Stimulated activated CD4-positive, alpha-beta T cell treated with anti-CD3 and anti-CD28 coated beads, Interleukin-2, amount 100 ng/mL, for 4 hours (primary cell): ENCODE data around the gene PET100.

Experiments
- DNase-seq: peaks from one replicate; pipeline ENCODE4 v3.0.0-alpha.2; 2020; ENCODE audit warnings: low read depth

Gene PET100

GRCh38 chr19:7629347-7630054, at the start of gene PET100, which contains the start of gene XAB2:
TSS of gene PET100 (plus strand) at chr19:7629793. CDS start at chr19:7629834, 41 bp downstream.
TSS of gene XAB2 (minus strand) at chr19:7629545. CDS start at chr19:7629527, 18 bp downstream.
- DNase-seq = peak; percentile 91

- DNase-seq = no peak
These were observed 47.1 kb upstream of the PET100 start for GRCh38 chr19:7582446-7582845.

DNA sequence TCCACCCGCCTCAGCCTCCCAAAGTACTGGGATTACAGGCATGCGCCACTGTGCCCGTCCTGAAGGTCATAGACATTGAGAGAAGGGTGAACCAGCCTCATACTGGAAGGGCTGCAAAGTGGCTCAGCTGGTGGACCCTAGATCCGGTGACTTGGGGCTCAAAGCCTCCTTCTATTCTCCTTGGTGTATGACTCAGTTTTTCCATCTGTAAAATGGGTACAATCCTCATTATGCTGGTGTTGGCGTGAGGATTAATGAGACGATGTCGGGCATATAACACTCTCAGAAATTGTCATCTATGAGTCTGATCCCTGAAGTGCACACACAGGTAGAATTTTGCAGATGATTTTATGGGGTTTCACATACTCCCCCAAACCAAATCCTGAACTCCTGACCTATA, 39.8 kb upstream of the PET100 start:
- DNase-seq = no peak

- DNase-seq = no peak
These were observed 39.3 kb upstream of the PET100 start for GRCh38 chr19:7590256-7590655.

DNA sequence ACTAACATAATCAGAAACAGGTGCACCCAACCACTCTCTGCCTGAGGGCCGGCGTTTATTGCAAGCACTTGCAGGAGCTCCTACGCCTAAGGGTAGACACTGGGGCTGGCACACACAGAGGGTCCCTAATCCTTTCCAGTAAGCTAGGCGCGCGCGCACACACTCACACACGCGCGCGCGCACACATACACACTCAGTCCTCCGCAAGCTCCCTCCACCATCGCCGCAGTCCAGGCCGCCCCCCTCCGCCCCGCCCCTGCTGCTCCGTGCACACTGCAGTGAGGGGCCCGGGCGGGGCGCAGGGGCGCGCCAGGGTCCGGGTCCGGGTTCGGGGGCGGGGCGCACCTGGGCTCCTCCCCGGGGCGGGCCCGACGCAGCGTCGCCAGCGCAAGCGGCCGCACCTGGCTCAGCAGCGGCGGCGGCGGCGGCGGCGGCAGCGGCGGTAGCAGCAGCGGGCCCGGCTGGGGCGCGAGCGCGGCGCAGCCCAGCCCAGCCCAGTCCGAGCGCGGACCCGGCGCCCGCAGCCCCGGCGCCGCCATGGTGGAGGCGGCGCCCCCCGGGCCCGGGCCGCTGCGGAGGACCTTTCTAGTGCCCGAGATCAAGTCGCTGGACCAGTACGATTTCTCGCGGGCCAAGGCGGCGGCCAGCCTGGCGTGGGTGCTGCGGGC, 34.0 kb upstream of the PET100 start, which contains the start of gene CAMSAP3:
Gene CAMSAP3 (plus strand): TSS at position 398 of the 668 bp plus-strand sequence. CDS start 140 bp downstream, at position 538.
- peak; percentile 6 for DNase-seq

GRCh38 chr19:7596211-7596937, 33.2 kb upstream of the PET100 start:
- no peak for DNase-seq

- DNase-seq = no peak
These were observed 31.9 kb upstream of the PET100 start for GRCh38 chr19:7597689-7598088.

- no peak for DNase-seq
These were observed 31.4 kb upstream of the PET100 start for GRCh38 chr19:7598180-7598579.

DNA sequence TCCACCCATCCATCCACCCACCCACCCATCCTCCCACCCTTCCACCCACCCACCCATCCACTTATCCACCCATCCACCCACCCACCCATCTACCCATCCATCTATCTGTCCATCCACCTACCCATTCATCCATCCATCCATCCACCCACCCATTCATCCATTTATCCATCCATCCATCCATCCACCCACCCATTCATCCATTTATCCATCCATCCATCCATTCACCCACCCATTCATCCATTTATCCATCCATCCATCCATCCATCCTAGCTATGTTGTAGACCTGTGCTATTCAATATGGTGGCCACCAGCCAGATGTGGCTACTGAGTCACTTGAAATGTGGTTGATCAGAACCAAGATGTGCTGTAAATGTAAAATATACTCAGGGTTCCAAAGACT, 28.9 kb upstream of the PET100 start:
- DNase-seq = no peak

- no peak for DNase-seq
These were observed 27.2 kb upstream of the PET100 start for GRCh38 chr19:7602240-7602934.

DNA sequence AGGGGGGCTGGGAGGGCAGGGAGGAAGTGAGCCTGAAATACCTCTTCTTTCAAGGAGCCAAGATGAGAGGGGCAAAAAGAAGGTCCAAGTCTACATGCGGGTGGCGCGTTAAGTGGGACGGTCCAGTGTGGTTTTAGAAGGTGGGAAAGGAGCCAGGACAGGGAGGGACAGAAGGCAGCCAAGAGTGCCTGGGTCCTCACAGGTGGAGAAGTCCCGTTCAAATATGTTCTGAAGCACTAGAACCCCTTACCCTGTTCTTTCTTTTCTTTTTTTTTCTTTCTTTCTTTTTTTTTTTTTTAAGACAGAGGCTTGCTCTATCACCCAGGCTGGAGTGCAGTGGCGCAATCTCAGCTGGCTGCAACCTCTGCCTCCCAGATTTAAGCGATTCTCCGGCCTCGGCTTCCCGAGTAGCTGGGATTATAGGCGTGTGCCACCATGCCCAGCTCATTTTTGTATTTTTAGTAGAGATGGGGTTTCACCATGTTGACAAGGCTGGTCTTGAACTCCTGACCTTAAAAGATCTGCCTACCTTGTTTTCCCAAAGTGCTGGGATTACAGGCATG, 26.6 kb upstream of the PET100 start:
- no peak for DNase-seq

GRCh38 chr19:7603919-7604318, 25.7 kb upstream of the PET100 start:
- DNase-seq = no peak

DNA sequence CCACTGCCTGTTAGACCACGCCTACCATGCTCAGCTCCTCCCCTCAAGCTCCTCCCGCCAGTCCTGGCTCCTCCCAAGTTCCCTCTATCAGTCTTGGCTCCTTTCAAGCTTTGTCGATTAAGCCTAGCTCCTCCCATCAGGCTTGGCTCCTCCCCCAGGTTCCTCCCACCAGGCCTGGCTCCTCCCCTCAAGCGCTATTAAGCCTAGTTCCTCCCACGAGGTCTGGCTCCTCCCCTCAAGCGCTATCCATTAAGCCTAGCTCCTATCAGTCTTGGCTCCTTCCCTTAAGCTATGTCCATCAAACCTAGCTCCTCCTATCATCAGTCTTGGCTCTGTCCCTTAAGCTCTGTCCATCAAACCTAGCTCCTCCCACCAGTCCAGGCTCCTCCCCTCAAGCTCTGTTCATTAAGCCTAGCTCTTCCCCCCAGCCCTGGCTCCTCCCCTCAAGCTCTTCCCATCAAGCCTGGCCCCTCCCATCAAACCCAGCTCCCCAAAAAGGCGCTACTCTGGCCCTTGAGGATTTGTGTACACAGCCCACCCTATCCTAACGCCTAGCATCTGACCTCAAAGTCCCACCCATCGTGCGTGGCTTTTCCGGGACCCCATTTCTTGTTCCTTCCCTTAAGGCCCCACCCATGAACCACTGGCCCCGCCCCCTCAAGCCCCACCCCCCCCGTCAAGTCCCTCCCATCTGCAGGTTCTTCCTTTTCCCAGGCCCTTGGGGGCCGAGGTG, 23.9 kb upstream of the PET100 start:
- DNase-seq = no peak

GRCh38 chr19:7606289-7606688, 23.3 kb upstream of the PET100 start:
- no peak for DNase-seq

DNA sequence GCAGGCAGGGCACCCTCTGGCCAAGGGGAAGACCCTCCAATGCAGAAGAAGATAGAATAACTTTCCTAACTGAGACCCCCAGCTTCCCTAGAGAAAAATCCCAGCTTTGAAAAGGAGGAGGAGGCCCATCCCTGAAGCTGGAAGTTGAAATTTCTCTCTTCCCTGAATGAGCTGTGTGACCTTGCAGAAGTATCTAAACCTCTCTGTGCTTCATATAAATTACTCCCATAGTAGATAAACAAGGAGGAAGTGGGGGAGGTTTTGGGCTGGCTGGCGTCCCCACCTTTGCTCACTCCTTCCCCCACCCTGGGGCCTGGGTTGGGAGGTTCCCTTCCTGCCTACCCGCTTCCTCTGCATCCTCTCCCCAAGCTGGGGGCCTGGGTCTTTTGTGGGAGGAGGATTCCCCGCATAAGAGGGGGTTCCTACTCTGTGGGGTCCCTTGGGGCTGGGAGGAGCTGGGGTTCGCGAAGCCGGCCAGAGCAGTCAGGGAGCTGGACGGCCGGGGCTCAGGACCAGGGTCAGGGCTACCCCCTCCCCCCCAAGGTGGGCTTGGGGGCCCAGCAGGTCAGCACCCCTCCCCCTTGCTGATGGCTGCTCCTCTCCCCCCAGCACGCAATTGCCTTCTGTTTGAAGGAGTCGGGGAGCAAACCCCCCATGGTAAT, 22.2 kb upstream of the PET100 start:
- DNase-seq = no peak

DNA sequence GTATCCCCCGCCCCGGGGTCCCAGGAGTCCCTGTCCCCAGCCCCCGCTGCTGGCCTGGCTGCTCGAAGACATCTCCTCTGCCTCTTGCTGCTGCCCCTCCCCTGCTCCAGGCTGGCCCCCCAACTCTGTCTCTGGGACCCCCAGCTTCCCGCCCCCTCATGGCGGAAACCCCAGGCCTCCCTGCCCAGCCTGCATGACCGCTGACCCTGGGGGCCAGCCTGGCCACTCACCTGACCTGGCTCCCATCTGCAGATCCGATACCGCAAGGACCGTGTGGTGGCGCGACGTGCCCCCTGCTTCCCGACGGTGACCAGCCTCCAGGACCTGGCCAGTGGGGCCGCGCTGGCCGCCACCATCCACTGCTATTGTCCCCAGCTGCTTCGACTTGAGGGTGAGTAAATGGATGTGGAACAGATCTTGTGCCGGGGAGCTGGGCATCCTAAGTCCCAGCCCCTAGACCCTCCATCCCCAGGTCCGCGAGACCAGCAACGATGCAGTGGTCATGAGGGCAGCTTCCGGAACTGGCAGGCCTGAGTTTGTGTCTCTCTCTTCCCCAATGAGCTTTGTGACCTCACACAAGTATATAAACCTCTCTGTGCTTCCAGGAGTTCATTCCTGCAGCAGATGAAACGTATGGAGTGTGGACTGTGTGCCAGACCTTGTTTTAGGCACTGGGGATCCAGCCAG, 21.6 kb upstream of the PET100 start:
- DNase-seq = no peak

DNA sequence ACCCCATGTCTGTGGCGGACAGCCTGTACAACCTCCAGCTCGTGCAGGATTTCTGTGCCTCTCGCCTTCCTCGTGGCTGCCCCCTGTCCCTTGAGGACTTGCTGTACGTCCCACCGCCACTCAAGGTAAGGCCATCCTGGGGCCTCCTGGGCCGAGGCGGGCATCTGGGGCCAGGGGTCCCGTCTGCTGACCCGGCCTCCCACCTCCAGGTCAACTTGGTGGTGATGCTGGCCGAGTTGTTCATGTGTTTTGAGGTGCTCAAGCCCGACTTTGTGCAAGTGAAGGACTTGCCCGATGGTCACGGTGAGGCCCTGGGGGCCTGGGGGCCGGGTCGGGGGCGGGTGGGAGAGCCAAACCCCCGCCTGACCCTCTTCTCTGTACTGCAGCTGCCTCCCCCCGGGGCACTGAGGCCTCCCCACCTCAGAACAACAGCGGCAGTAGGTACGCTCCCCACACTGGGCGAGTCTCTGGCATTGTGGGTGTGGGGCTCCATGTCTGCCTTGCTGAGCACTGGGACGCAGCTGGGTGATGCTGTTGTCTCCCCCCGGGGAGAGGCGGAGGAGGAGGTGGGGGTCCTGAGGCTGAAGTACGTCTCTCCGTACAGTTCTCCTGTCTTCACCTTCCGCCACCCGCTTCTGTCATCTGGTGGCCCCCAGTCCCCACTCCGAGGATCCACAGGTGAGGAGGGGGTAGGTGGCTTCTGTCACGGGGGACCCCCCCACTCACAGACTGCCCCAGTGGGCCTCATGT, 18.9 kb upstream of the PET100 start:
- no peak for DNase-seq

GRCh38 chr19:7611541-7612279, 17.9 kb upstream of the PET100 start:
- no peak for DNase-seq
